ENCODE measurements around the gene YARS1. TPM values are rescaled to one million over a fixed set of nuclear protein-coding genes. Genes with fewer than 3 reads are reported as not detected.

Gene YARS1
- total and polyA plus RNA-seq, 2 of the 13 experiments (the other 11 are each of a cell fraction or from before 2014, with no cell fraction given) = 50.1 to 113 TPM

DNA sequence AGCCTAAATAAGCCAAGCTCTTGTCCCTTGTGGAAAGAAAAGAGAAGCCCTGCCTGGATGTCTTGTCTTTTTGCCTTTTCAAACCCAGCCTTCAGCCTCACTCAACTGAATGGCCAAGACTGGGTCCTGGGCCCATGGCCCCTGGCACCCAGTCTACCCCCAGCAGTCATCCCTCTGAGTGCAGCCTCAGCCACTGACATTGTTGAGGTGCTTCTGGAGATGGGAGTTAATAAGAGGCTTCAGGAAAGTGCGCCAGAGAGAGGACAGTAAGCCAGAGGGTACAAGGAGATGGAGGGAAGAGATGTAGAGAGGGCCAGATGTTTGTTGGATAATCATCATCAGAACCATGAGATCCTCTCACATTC lies 46.7 kb upstream of the YARS1 start:
- H3K4me2 ChIP-seq (ENCODE audit: low read depth, low read length) = no peak overlapping the region
- H3K4me1 ChIP-seq (ENCODE audit: insufficient read depth, low read length) = no peaks in the 10 kb centered on the region
- H3K9me3 ChIP-seq (ENCODE audit: low read length) = no peaks in the 10 kb centered on the region
- H3K27me3 ChIP-seq (ENCODE audit: control insufficient read depth in 1 of 2, insufficient read depth in 2 of 2, low read length in 2 of 2) = no peaks in the 10 kb centered on the region
- 92% methylated on average over 1 of the region's 1 CpG for WGBS (ENCODE audit: low lambda C conversion rate)
- CTCF ChIA-PET (ENCODE audit: low intra/inter-chr PET ratio, low total read pairs) = no interaction called here
- ATAC-seq = no peak
- TF ChIP-seq, protein P1, sequence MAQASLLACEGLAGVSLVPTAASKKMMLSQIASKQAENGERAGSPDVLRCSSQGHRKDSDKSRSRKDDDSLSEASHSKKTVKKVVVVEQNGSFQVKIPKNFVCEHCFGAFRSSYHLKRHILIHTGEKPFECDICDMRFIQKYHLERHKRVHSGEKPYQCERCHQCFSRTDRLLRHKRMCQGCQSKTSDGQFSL (CRISPR knock-in tag; IDR thresholded peaks at IDR 0.05) = no peak
- TF ChIP-seq, protein P2, sequence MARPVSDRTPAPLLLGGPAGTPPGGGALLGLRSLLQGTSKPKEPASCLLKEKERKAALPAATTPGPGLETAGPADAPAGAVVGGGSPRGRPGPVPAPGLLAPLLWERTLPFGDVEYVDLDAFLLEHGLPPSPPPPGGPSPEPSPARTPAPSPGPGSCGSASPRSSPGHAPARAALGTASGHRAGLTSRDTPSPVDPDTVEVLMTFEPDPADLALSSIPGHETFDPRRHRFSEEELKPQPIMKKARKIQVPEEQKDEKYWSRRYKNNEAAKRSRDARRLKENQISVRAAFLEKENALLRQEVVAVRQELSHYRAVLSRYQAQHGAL (CRISPR knock-in tag; IDR thresholded peaks at IDR 0.05; ENCODE audit: not compliant biosample characterization) = no peak
- in situ Hi-C loops (cut with HindIII; ENCODE audit: extremely low pct_ligation_motif_present, low pct_unique_long_range_greater_than_20kb) = no loop called here
- peaks cover 0 to 7% of the 10 kb centered on the region in 2 experiments; a peak in 1 of 5 replicates for H3K36me3 ChIP-seq (replicated peaks in 1 of 2; ENCODE audit: control insufficient read depth in 1 of 2, insufficient read depth in 2 of 2, low read length in 2 of 2)
- no peak for DNase-seq (ENCODE audit: low spot score)
- POLR2A ChIA-PET = no interaction called here
- no peak for FAIRE-seq
- H3K9ac ChIP-seq (ENCODE audit: insufficient read depth, low read depth, low read length) = no peak overlapping the region
- no peaks in the 10 kb centered on the region for H4K20me1 ChIP-seq (ENCODE audit: insufficient read depth, low read length)
- intact Hi-C loops (cut with micrococcal nuclease; ENCODE audit: unreplicated experiment) = no loop called here
- H3K27ac ChIP-seq (ENCODE audit: extremely low read length, insufficient read depth, low read length) = no peak overlapping the region
- BruUV-seq (replicated peaks) = no TSS peak
- H3K4me3 ChIP-seq (replicated peaks in 1 of 3; ENCODE audit: insufficient read depth in 1 of 3, low read depth in 2 of 3, low read length in 3 of 3) = no peak overlapping the region
- H3K79me2 ChIP-seq (ENCODE audit: insufficient read depth, low read length) = no peaks in the 10 kb centered on the region
- H2AFZ ChIP-seq (ENCODE audit: low read length) = no peak overlapping the region

DNA sequence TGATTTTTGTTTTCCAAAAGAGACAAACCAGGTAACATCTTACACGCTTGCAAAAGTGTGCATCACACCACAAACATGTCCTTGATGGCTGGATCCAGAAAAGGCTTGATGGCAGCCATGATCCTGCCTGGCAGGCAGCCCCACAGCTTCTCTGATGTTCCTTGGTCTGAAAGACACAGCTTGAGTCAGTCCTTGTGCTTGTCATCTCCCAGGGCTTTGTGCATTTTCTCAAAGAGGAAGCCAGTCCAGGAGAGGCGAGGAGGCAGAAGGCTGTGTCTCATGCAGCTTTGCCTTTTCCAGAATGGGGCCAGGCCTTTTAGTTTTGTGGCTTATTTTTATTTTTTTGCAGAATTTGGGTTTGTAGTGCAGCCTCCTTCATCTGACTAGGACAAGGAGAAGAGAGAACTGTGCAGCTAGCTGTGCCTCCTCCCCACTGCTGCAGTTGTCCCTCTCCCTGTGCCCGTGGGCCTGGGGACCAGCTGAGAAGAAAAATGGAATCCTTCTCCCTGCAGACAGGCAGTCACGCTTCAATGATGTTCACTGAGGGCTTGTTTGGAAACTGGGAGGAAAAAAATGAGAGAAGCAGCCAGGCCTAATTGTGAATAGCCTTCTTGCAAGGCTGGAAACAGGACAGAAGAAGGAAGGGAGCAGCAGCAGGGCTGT lies 46.2 kb upstream of the YARS1 start:
- in situ Hi-C loops (cut with HindIII; ENCODE audit: extremely low pct_ligation_motif_present, low pct_unique_long_range_greater_than_20kb) = no loop called here
- ATAC-seq (no peak), FAIRE-seq (no peak), DNase-seq (ENCODE audit: low spot score) (no peak)
- no peaks in the 10 kb centered on the region for H3K79me2 ChIP-seq (ENCODE audit: insufficient read depth, low read length)
- H4K20me1 ChIP-seq (ENCODE audit: insufficient read depth, low read length) = no peaks in the 10 kb centered on the region
- ChIA-PET CTCF (ENCODE audit: low intra/inter-chr PET ratio, low total read pairs) (no interaction called here), POLR2A (no interaction called here)
- no peak overlapping the region for H2AFZ ChIP-seq (ENCODE audit: low read length)
- H3K27ac ChIP-seq (ENCODE audit: extremely low read length, insufficient read depth, low read length) = no peak overlapping the region
- no peaks in the 10 kb centered on the region for H3K4me1 ChIP-seq (ENCODE audit: insufficient read depth, low read length)
- peaks cover 0 to 7% of the 10 kb centered on the region in 2 experiments; a peak in 1 of 5 replicates for H3K36me3 ChIP-seq (replicated peaks in 1 of 2; ENCODE audit: control insufficient read depth in 1 of 2, insufficient read depth in 2 of 2, low read length in 2 of 2)
- H3K4me3 ChIP-seq (replicated peaks in 1 of 3; ENCODE audit: insufficient read depth in 1 of 3, low read depth in 2 of 3, low read length in 3 of 3) = no peak overlapping the region
- no peak overlapping the region for H3K4me2 ChIP-seq (ENCODE audit: low read depth, low read length)
- intact Hi-C loops (cut with micrococcal nuclease; ENCODE audit: unreplicated experiment) = no loop called here
- H3K27me3 ChIP-seq (ENCODE audit: control insufficient read depth in 1 of 2, insufficient read depth in 2 of 2, low read length in 2 of 2) = no peaks in the 10 kb centered on the region
- no peak overlapping the region for H3K9ac ChIP-seq (ENCODE audit: insufficient read depth, low read depth, low read length)
- no peak for TF ChIP-seq ZNF567 (CRISPR knock-in tag; IDR thresholded peaks at IDR 0.05; ENCODE audit: borderline replicate concordance)
- WGBS (ENCODE audit: low lambda C conversion rate) = 94% methylated on average over 4 of the region's 4 CpGs
- no peaks in the 10 kb centered on the region for H3K9me3 ChIP-seq (ENCODE audit: low read length)
- no TSS peak for BruUV-seq (replicated peaks)

All from HepG2 (cell line).